ENCODE data around the gene FSTL3.
"Not testable (repeated sequence)": the region's sequence is repeated elsewhere in the genome, so short reads cannot be mapped to it uniquely, and the experiment has no call there.

The FSTL3 gene

DNA sequence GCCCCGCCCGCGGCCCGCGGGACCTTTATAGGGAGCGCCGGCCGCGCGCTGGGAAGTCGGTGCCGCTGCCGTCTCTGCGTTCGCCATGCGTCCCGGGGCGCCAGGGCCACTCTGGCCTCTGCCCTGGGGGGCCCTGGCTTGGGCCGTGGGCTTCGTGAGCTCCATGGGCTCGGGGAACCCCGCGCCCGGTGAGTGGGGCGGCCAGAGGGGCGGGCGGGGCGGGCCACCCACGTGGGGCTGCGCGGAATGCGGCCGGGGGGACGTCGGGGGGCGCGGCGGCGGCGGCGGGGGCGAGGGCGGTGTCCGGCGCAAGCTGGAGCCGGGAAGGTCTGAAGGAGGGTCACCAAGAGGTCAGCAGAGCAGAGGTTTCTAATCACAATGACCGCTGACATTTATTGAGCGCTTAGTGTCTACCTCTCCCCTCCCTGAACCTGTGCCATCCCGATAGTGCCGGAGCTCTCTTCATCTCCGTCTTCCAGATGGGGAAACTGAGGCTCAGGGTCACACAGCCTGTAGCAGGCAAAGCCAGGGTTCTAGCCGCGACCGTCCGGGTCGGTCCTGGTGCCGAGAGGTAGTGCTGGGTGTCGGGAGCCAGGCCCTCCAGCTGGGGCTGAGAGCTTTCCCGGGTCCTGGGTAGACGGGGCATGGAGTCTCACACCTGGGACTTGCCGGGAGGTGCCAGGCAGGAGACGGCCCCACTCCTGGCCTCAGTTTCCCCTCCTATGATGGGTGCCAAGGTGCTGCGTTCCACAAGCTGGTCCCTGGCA, at the start of gene FSTL3:
TSS of gene FSTL3 (plus strand) at position 54 of the 767 bp plus-strand sequence. CDS start at position 86, 32 bp downstream.
- peak; percentile 52 for DNase-seq (ENCODE audit: low spot score)

DNA sequence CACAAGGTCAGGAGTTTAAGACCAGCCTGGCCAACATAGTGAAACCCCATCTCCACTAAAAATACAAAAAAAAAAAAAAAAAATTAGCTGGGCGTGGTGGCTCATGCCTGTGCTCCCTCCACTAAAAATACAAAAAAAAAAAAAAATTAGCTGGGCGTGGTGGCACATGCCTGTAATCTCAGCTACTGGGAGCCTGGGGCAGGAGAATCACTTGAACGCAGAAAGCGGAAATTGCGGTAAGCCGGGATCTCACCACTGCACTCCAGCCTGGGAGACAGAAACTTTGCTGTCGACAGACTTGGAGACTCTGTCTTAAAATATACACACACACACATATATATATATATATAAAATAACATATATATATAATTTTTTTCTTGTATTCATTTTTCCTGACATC, 49.6 kb upstream of the FSTL3 start:
- not testable (repeated sequence) for DNase-seq (ENCODE audit: low spot score)

DNA sequence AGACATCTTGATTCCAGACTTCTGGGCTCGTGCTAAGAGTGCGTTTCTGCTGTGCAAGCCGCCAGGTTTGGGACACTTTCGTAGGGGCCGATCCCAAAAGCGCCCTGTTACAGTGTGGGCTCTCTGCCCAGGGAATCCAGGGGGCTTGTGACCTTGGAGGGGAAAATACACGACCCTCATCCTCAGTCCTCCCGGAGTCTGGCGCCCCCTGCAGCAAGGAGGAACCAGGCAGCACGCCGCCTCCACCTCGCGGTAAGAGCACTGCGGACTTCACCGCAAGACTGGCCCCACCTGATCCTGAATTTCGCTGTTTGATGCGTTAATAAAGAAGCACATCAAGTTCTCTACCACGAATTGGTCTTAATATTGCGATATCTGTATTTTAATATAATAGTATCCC, 48.0 kb upstream of the FSTL3 start:
- no peak for DNase-seq (ENCODE audit: low spot score)

DNA sequence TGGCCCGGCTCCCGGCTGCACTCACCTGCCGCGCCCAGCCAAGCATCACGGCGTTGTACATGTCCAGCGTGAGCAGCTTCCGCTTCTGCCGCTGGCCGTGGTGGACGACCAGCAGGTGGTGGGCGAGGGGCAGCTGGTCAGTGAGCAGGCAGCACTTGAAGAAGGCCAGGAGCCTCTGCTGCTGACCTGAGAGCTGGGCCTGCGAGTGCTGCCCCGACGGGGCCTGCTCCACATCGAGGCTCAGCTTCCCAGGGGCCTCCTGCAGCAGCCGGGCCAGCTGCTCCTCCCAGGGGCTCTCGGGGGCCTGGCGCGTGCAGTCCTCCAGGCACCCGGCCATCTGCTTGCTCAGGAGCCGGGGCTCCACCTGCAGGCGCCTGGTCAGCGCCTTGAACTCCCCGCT, 46.7 kb upstream of the FSTL3 start:
- DNase-seq (ENCODE audit: low spot score), result not testable (repeated sequence)

DNA sequence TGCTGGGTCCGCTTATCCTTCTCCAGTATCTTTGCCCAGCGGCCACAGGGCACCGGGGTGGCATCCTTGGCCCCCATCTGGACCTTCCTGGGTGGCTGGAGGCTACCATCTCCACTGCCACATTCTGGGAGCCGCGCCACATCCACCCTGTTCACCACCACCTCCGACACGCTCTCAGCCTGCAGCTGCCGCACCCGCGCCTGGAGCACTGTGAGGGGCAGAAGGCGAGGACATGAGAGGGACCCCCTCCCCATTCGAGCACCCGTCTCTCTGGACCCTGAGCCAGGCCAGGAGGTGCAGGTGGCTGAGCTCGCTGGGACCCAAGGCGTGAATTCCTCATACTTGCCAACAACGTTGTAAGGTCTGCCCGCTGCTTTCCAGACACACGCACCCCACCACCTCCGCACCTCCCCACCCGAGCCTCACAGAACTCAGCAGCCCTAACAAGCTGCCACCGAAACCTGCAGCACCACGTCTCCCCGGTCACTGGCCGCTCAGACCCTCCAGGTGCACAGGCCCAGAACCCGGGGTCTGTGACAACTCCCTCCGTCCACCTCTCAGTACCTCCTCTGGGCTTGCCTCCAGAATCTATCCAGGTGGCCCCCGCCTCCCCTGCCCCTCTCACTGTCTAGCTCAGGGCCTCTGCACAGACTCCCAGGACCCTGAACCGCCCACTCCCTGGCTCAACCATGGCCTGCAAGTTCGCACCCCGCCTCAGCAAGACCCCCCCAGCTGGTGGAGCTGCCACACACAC, 46.1 kb upstream of the FSTL3 start:
- DNase-seq (ENCODE audit: low spot score), result no peak

DNA sequence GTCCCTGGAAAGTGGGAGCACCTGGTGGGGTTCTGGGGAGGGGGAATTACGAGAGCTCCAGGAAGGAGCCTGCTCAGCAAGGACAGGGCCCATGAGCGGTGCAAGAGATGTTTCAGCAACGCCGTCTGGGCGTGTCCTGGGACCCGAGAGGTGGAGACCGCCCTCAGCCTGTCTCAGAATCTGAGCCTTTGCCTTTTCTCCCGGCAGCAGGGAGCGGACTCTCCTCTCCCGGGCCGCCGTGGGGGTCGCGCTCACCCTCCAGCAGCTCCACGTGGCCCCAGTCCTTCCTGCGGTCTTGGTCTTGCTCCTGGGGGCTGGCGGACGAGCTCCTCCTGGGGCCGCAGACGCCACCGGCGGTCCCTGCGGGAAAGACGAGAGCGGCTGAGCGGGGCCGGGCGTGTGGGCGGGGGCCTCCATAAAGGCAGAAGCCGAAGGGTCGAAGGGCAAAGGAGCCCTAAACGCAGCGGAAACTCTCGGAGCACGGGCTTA, 43.6 kb upstream of the FSTL3 start:
- peak; percentile 73 for DNase-seq (ENCODE audit: low spot score)

DNA sequence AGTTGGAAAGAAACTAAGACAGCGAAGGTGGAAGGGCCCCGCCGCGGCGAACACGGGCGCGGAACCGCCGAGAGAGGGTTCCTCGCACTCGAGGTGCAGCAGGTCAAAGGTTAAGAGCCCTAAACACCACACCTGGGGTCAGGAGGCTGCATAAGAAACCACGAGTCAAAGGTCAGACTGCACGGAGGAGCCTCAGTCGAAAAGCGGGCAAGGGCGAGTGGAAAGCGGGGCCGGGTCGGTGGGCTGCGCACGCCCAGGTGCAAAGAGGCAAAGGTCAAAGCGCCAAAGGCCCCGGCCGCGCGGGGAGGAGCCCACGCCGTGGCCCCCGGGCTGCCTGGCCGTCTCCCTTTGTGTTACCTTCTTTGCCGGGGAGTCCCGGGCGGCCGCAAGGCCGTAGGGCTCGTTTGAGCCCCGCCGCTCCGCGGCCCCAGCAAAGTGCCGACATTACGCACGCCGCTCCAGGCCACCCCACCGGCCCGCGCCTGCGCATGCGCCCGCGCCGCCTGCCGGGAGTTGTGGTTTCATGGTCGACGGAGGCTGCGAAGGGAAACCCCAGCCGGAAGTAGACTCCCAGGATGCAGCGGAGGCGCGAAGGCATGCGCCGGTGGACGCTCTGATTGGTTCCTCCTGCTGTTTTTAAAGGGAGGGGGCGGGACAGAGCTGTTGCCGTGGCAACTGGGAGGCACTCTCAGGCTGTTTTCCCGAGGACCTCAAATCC, 43.0 kb upstream of the FSTL3 start, which contains the start of gene POLRMT:
TSS of gene POLRMT (minus strand) at position 470 of the 718 bp plus-strand sequence. CDS start at position 445, 25 bp downstream.
- peak; percentile 100 for DNase-seq (ENCODE audit: low spot score)

DNA sequence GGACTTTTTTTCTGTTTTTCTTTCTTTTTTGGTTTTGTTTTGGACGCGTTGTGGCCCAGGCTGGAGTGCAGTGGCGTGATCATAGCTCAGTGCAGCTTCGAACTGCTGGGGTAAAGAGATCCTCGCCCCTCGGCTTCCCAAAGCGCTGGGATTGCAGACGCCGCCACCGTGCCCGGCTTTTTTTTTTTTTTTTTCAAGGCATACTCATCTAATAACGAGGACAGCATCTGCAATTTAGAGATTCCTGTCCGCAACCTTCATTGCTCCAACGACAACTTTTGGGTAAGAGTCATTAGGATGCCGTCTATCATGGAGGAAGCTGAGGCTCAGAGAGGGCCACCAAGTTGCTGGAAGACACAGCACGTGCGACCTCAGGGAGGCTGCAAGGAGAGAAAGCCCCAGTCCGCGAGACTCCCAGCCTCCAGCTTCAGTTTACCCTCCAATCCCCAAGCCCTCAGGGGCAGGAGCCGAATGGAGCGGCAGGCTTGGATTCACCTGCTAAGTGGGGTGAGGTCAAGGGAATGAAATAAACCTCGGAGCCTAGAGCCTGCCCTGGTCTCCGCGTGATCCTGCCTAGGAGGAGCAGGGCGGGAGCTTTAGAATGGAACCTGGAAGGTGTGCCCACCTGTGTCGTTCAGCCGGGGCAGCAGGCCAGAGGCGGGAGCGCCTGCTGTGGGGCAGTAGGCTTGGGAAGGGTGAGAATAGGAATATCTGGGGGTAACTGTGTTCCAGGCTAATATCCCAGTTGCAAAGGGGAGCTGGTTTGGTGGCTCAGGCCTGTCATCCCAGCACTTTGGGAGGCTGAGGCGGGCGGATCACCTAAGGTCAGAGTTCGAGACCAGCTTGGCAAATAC, 42.2 kb upstream of the FSTL3 start:
- no peak for DNase-seq (ENCODE audit: low spot score)

DNA sequence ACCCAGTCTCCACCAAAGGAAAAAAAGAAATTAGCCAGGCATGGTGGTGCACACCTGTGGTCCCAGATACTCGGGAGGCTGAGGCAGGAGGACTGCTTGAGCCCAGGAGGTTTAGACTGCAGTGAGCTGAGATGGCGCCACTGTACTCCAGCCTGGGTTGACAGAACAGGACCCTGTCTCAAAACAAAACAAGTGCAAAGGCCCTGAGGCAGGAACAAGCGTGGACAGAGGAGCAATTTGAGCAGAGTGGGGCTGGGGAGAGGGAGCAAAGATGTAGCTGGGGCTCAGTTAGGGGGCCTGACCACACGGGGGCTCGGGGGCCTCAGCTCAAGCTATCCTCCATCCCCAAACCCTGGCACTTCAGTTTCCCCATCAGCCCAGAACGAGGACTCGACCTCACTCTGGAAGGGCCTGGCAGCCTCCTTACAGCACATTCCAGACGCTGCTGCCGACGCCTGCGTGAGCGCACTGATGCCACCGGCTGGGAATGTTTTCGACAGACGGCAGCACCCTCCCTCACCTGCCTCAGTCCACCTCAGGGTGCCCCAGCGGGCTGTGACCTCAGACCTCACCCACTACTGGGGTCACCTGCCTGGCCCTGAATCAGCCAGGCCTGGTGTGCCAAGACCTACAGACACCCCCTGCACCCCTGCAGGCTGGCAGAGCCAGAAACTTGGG, 41.1 kb upstream of the FSTL3 start:
- DNase-seq (ENCODE audit: low spot score), result no peak

DNA sequence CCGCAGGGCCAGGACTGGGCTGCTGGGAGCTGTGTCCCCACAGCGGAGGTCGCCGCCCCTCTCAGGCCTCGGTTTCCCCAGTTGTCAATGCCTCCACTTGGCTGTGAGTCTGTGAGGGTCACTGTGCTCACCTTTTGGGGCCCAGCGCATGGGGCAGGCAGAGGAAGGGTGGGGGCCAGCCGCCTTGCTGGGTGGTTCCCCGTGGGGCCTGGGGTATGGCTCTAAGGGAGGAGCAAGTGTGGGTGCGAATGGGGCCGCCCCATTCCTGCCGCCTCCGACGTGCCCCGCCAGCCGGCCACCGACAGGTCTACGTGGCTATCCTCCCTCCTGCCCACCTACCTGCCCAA, 37.3 kb upstream of the FSTL3 start:
- DNase-seq (ENCODE audit: low spot score), result no peak

DNA sequence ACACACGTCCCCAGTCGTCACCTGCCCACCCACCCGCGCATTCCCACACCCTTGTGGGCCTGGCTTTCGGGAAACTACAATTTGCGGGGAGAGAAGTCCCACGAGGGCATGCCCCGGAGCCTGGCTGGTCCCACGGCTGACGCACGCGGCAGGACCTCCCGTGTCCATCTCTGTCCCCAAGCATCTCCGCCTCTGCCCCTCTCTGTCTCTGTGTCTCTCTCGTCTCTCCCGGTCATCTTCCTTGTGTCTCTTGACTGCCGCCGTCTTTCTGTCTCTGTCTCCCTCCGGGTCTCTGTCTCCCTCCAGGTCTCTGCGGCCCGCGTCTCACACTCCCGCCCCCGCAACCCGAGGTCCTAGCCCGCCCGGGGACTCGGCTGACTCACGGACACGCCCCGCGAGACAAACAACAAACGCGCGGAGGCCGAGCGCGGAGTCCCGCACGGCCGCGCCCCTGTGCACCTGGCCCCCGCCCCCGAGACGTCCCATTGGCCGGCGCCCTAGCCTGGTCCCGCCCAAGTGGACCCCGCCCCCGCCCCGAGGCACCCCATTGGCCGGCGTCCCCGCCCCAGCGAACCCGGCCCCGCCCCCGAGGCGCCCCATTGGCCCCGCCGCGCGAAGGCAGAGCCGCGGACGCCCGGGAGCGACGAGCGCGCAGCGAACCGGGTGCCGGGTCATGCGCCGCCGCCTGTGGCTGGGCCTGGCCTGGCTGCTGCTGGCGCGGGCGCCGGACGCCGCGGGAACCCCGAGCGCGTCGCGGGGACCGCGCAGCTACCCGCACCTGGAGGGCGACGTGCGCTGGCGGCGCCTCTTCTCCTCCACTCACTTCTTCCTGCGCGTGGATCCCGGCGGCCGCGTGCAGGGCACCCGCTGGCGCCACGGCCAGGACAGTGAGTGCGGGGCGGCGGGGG, 36.7 kb upstream of the FSTL3 start, which contains the start of gene FGF22:
TSS of gene FGF22 (plus strand) at position 627 of the 908 bp plus-strand sequence. CDS start at position 674, 47 bp downstream.
- peak; percentile 98 for DNase-seq (ENCODE audit: low spot score)

DNA sequence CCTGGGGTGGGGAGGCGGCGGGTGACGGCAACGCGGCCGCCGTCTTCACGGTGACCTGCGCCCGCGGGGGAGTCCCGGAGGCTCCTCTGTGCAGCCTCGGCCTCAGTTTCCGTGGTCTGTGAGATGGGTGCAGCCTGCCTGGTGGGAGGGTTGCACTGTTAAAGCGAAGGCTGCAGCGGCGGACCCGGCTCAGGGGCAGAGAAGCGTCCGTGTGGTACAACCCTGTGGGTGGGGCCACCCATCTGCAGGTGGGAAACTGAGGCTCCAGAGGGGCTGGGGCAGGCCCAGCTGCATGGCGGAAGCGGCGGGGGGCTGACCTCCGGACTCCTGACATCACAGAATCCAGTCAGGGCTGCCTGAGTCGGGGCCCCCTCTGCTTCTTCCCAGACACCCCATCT, 36.0 kb upstream of the FSTL3 start:
- DNase-seq (ENCODE audit: low spot score), result no peak

DNA sequence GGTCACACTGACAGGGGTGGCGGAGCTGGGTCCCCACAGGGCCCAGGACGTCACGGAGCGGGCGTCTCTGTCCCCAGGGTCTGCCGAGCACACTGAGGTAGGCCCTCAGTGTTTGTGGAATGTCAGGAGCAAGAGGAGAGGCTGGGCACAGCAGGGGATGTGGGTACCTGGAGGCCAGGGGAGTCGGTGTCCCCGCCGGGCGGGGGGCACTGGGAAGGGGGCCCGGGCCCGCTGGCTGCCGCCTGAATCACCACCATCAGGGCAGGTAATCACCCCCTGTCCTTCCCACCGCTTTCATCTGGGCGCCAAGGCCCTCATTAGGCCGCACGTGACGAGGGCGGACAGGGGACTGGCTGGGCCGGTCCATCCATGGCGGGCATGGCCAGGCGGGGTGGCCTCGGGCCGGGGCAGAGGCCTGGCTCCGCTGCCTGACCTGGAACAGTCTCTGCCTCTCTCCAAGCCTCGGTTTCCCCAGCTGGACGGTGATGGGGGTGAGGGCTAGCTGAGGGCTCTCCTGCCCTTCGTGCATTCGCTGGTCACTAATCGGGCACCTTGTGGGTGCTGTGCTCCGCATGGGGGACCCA, 35.5 kb upstream of the FSTL3 start:
- DNase-seq (ENCODE audit: low spot score), result no peak

DNA sequence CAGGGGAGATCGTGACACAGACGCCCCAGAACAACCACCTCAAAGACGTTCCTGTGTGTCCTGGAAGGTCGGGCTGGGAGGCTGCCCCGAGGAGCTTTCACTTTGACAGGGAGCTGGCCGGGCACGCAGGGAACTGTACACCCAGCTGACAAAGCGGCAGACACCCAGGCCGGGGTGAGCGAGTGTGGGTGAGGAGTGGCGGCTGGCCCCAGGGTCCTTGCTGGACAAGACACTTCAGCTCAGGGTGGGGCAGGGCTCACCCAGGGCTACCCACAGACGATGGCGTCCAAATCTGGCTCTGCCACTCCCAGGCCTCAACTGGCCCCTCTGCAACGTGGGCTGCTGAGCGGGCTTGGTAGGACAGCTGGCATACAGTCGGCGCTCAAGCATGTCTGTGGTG, 34.5 kb upstream of the FSTL3 start:
- no peak for DNase-seq (ENCODE audit: low spot score)

DNA sequence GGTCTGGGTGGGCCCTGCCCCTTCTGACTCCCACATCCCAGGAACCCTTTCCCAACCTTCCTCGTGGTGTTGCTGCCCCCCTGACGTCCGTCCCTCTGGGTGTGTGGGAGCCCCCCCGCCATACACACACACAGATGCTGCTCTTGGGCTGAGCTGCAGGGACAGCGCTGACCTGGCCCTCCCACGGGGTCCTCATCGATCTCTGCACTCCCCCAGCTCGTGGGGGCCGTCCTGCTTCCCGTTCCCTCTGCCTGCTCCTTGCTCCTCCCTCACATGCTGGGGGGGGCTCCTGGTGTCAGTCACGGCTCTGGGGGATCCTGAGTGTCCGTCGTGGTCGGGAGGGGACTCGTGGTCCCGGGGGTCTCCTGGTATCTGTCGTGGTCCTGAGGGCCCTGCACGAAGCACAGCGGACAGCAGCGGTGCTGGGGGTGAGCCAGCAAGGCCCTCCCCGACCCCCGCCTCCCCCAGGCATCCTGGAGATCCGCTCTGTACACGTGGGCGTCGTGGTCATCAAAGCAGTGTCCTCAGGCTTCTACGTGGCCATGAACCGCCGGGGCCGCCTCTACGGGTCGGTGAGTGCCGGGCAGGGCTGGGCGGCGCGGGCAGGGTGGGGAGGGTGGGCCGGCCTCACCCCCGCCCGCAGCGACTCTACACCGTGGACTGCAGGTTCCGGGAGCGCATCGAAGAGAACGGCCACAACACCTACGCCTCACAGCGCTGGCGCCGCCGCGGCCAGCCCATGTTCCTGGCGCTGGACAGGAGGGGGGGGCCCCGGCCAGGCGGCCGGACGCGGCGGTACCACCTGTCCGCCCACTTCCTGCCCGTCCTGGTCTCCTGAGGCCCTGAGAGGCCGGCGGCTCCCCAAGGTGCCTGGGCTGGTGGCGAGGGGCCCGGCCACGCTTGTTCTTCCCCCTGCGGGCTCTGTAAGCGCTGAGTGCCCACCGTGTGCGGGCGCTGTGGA, 33.1 kb upstream of the FSTL3 start:
- no peak for DNase-seq (ENCODE audit: low spot score)

DNA sequence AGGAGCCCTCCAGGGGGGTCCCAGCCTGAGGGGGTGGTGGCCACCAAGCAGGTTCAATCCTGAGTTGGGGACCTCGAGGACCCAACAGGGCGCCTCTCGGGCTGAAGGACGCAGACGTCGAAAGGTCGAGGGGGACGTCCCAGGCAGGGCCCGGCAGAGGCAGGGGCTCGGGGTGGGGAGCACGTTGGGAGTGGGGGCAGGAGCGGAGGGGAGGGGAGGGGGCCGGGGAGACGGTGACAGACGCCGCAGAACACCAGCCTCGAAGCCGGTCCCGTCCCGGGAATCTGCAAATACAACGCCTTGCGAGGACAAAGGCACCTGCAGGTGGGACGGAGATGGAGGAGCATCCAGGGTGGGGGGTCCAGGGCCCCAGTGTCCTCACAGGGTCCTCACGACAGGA, 32.5 kb upstream of the FSTL3 start:
- DNase-seq (ENCODE audit: low spot score), result no peak

DNA sequence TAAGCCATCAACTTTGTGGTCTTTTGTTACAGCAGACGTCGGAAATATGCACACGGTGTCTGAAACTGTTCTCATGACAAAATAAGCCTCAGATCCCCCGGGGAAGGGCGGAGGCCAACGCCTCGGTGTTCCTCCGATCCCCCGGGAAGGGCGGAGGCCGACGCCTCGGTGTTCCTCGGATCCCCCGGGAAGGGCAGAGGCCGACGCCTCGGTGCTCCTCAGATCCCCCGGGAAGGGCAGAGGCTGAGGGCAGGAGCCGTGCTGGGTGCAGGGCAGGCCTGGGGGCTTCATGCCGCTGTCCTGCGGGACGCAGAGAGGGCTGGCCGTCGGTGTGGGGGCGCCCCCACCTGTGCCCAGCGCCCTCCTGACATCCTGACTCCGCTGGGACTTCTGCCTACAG, 31.8 kb upstream of the FSTL3 start:
- no peak for DNase-seq (ENCODE audit: low spot score)

DNA sequence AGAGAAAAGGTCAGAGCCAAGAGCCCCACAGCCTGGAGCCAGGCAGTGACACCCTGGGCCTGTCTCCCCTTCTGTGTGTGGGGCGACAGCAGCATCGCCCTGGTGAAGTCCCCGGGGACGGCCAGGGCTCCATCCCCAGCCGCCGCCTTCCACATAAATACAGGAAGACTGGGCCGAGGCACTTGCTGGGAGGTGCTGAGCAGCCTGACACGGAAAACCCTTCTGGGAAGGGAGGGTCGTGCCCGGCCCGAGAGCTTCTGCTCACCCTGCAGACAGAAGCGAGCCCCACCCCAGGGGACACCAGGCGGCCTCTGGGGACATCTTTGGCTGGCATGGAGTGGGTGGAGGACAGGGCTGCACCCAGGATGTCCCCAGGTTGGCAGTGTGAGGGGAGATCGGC, 31.4 kb upstream of the FSTL3 start:
- no peak for DNase-seq (ENCODE audit: low spot score)

Measured in hepatic stellate cell (primary cell).